GM23338 (cell line): ENCODE measurements around the gene RAPGEF4. TPM values are rescaled to one million over a fixed set of nuclear protein-coding genes. Genes with fewer than 3 reads are reported as not detected.

Experiments used
- ATAC-seq: fragments of 200-7000 bp; cut with Tn5 transposase; 3 replicates; pipeline ENCODE4 v1.9.1; 2020
- DNase-seq: peaks from one replicate; pipeline ENCODE4 v3.0.0-alpha.2; 2015; ENCODE audit warnings: low spot score
- H2AFZ ChIP-seq: fragments of 200-600 bp; sonication (generic); 2 replicates; pipeline ENCODE4 v1.8.0; 2016; ENCODE audit warnings: antibody characterized with exemption, mild to moderate bottlenecking, moderate library complexity
- H3F3A ChIP-seq: fragments of 200-600 bp; sonication (generic); replicated peaks from 2 replicates; pipeline ENCODE4 v1.8.0; 2017; ENCODE audit warnings: antibody characterized with exemption, mixed run types, low read depth
- H3K27ac ChIP-seq: fragments of 200-600 bp; sonication (generic); 2 replicates; pipeline ENCODE4 v1.6.1; 2016; ENCODE audit warnings: low read depth
- H3K27me3 ChIP-seq: fragments of 200-600 bp; sonication (generic); 2 replicates; pipeline ENCODE4 v1.8.0; 2016; ENCODE audit warnings: mild to moderate bottlenecking, mixed run types, moderate library complexity; ENCODE audit not compliant: insufficient read depth
- H3K36me3 ChIP-seq: fragments of 200-600 bp; sonication (generic); 2 replicates; pipeline ENCODE4 v1.8.0; 2016; ENCODE audit warnings: mild to moderate bottlenecking; ENCODE audit not compliant: insufficient read depth
- H3K4me1 ChIP-seq: fragments of 200-600 bp; sonication (generic); 2 replicates; pipeline ENCODE4 v1.8.0; 2016; ENCODE audit warnings: mild to moderate bottlenecking, moderate library complexity; ENCODE audit not compliant: insufficient read depth
- H3K4me2 ChIP-seq: fragments of 200-600 bp; sonication (generic); 2 replicates; pipeline ENCODE4 v1.7.1; 2017; ENCODE audit warnings: mixed run types
- H3K4me3 ChIP-seq: fragments of 200-600 bp; sonication (generic); 2 replicates; pipeline ENCODE4 v1.6.1; 2016; ENCODE audit warnings: mixed run types
- H3K79me2 ChIP-seq: fragments of 200-600 bp; sonication (generic); replicated peaks from 2 replicates; pipeline ENCODE4 v1.8.0; 2017; ENCODE audit warnings: mild to moderate bottlenecking; ENCODE audit not compliant: insufficient read depth
- H3K9me2 ChIP-seq: fragments of 200-600 bp; sonication (generic); 2 replicates; pipeline ENCODE4 v1.8.0; 2017; ENCODE audit not compliant: insufficient read depth
- H4K20me1 ChIP-seq: fragments of 200-600 bp; sonication (generic); replicated peaks from 2 replicates; pipeline ENCODE4 v1.8.0; 2017; ENCODE audit warnings: mild to moderate bottlenecking; ENCODE audit not compliant: insufficient read depth
- H3K27ac Mint-ChIP-seq: 2 replicates; pipeline ENCODE4 v1.8.0; 2020; ENCODE audit warnings: inconsistent platforms, mild to moderate bottlenecking, moderate library complexity, mixed read lengths
- H3K27me3 Mint-ChIP-seq: 3 replicates; pipeline ENCODE4 v1.8.0; 2022; ENCODE audit warnings: low read depth, mild to moderate bottlenecking, moderate library complexity, mixed read lengths, inconsistent platforms; ENCODE audit not compliant: insufficient read depth, poor library complexity
- H3K36me3 Mint-ChIP-seq: 3 replicates; pipeline ENCODE4 v1.8.0; 2021; ENCODE audit warnings: low read depth, mild to moderate bottlenecking, inconsistent platforms, moderate library complexity, mixed read lengths
- H3K4me1 Mint-ChIP-seq: 3 replicates; pipeline ENCODE4 v1.8.0; 2020; ENCODE audit warnings: mild to moderate bottlenecking, inconsistent platforms, mixed read lengths
- H3K4me3 Mint-ChIP-seq: 3 replicates; pipeline ENCODE4 v1.8.0; 2021; ENCODE audit warnings: moderate library complexity, mild to moderate bottlenecking, inconsistent platforms, mixed read lengths
- H3K9me3 Mint-ChIP-seq: 3 replicates; pipeline ENCODE4 v1.8.0; 2020; ENCODE audit warnings: moderate library complexity, mild to moderate bottlenecking, inconsistent platforms, mixed read lengths
- CREB1 ChIP-seq: fragments of 250-450 bp; sonication (Bioruptor Pico); IDR thresholded peaks from 2 replicates; pipeline ENCODE4 v1.5.0; 2020; ENCODE audit warnings: low read depth, mild to moderate bottlenecking, moderate library complexity
- EZH2 ChIP-seq: fragments of 200-600 bp; sonication (generic); IDR thresholded peaks from one replicate; pipeline ENCODE4 v1.8.0; 2017; ENCODE audit warnings: antibody characterized with exemption, mild to moderate bottlenecking, low read depth; ENCODE audit not compliant: unreplicated experiment
- EZH2phosphoT487 ChIP-seq: fragments of 200-600 bp; sonication (generic); IDR thresholded peaks from one replicate; pipeline ENCODE4 v1.8.1; 2018; ENCODE audit warnings: antibody characterized with exemption; ENCODE audit not compliant: unreplicated experiment
- JUNB ChIP-seq: IDR thresholded peaks from one replicate; pipeline ENCODE4 v1.6.1; 2016; ENCODE audit warnings: antibody characterized with exemption; ENCODE audit not compliant: unreplicated experiment
- NANOG ChIP-seq: IDR thresholded peaks from 2 replicates; pipeline ENCODE4 v1.6.1; 2016; ENCODE audit warnings: antibody characterized with exemption, borderline replicate concordance
- POLR2AphosphoS5 ChIP-seq: IDR thresholded peaks from 2 replicates; pipeline ENCODE4 v1.6.1; 2016; ENCODE audit warnings: antibody characterized with exemption, low read depth
- STAT1 ChIP-seq: IDR thresholded peaks from one replicate; pipeline ENCODE4 v1.6.1; 2016; ENCODE audit warnings: antibody characterized with exemption; ENCODE audit not compliant: unreplicated experiment
- ZNF114 ChIP-seq: fragments of 250-450 bp; sonication (Bioruptor Pico); IDR thresholded peaks from 2 replicates; pipeline ENCODE4 v1.5.0; 2020; ENCODE audit warnings: mild to moderate bottlenecking, moderate library complexity
- ZNF331 ChIP-seq: fragments of 250-450 bp; sonication (Bioruptor Pico); IDR thresholded peaks from 2 replicates; pipeline ENCODE4 v1.5.0; 2020; ENCODE audit warnings: low read depth, mild to moderate bottlenecking, moderate library complexity
- polyA plus RNA-seq: library from polyadenylated mRNA; unstranded; fragments of >200 nt; fragmentation: Nextera tagmentation; extraction: Ambion mirVana; gene quantifications from 2 replicates; pipeline ENCODE4 v1.2.1, GENCODE V29; 2016
- total RNA-seq: library from RNA; depleted of rRNA; stranded (reverse); fragments of >200 nt; shearing (Covaris generic); gene quantifications from 2 replicates; pipeline ENCODE4 v1.2.3, GENCODE V29; 2014
- TF ChIP-seq, protein P1 (sequence below): IDR thresholded peaks from one replicate; pipeline ENCODE4 v1.6.1; 2018; ENCODE audit warnings: antibody characterized with exemption; ENCODE audit not compliant: unreplicated experiment
- TF ChIP-seq, protein P2 (sequence below), 2 experiments: fragments of 200-600 bp in 1 of 2; sonication (generic) in 1 of 2; conservative IDR thresholded peaks; 2 replicates each; pipeline versions ENCODE4 v1.5.1 to v1.6.1; 2016 to 2017; ENCODE audit warnings: antibody characterized with exemption in 2 of 2, low read depth in 2 of 2, mild to moderate bottlenecking in 2 of 2, moderate library complexity in 1 of 2

RAPGEF4 gene
- total and polyA plus RNA-seq, 2 experiments from 2014 or later: 1.7 to 4.7 TPM

DNA sequence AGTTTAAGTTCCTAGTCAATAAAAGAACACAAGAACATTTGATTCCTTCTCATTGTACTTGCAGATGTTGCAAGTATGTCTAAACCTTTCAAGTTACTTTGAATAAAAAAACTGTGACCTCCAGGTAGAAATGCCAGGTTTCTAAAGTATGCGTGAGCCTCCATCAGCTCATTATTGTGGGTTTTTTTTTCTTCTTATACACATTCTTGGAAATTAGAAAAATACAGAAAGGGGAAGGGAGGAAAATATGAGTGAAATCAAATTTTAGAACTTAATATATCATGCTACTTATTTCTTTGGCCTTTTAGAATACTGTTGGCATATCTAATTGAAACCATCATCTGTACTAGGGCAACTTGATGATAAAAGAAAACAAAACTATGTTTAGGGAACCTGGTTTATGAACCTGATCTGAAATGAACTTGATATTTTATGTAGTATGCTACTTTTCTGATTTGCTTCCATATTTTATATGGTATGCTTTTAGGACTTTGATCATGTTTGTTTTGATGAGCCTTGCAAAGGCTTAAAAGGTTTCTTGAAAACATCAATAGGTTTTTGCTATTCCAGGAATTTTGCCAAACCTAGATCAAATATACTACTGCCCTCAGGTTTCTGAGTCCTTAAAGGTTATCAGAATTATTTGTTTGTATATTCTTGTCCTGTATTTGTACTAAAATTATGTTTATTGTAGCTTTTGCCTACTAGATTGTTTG lies 209.3 kb downstream of the RAPGEF4 start (continued):
- TF ChIP-seq, protein P1, sequence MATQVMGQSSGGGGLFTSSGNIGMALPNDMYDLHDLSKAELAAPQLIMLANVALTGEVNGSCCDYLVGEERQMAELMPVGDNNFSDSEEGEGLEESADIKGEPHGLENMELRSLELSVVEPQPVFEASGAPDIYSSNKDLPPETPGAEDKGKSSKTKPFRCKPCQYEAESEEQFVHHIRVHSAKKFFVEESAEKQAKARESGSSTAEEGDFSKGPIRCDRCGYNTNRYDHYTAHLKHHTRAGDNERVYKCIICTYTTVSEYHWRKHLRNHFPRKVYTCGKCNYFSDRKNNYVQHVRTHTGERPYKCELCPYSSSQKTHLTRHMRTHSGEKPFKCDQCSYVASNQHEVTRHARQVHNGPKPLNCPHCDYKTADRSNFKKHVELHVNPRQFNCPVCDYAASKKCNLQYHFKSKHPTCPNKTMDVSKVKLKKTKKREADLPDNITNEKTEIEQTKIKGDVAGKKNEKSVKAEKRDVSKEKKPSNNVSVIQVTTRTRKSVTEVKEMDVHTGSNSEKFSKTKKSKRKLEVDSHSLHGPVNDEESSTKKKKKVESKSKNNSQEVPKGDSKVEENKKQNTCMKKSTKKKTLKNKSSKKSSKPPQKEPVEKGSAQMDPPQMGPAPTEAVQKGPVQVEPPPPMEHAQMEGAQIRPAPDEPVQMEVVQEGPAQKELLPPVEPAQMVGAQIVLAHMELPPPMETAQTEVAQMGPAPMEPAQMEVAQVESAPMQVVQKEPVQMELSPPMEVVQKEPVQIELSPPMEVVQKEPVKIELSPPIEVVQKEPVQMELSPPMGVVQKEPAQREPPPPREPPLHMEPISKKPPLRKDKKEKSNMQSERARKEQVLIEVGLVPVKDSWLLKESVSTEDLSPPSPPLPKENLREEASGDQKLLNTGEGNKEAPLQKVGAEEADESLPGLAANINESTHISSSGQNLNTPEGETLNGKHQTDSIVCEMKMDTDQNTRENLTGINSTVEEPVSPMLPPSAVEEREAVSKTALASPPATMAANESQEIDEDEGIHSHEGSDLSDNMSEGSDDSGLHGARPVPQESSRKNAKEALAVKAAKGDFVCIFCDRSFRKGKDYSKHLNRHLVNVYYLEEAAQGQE: no peak
- TF ChIP-seq STAT1 (no peak), ZNF114 (CRISPR knock-in tag) (no peak), EZH2phosphoT487 (no peak)

DNA sequence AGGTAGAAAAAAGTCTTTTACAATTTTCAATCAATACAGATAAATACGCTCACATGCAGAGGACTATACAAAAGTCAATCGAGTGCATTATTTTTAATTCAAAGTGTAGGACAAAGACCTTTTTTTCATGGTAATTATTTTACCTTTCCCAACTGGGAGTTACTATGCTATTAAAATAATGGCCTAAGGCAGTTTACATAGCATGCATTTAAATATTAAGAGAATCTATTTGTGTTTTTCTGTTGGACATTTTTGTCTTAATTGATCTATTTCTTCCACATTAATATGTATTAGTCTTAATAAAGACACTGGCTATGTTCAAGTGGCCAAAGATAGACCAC lies 209.8 kb downstream of the RAPGEF4 start:
- peaks cover 24% of the 10 kb centered on the region for H3K4me1 Mint-ChIP-seq
- no peak overlapping the region for H3K27ac Mint-ChIP-seq
- Histone ChIP-seq H2AFZ (no peak overlapping the region), H3K4me1 (peaks cover 27% of the 10 kb centered on the region), H4K20me1 (no peaks in the 10 kb centered on the region), H3K36me3 (no peaks in the 10 kb centered on the region), H3K9me2 (no peaks in the 10 kb centered on the region), H3K4me3 (no peak overlapping the region), H3K4me2 (peak overlapping the region; percentile 31; the same call in 1 of the 2 replicates), H3K27me3 (no peaks in the 10 kb centered on the region), H3K27ac (no peak overlapping the region), H3K79me2 (no peaks in the 10 kb centered on the region), H3F3A (no peaks in the 10 kb centered on the region)
- H3K4me3 Mint-ChIP-seq: no peak overlapping the region
- ATAC-seq: no peak
- DNase-seq: no peak
- H3K27me3 Mint-ChIP-seq: no peaks in the 10 kb centered on the region
- H3K36me3 Mint-ChIP-seq: no peaks in the 10 kb centered on the region
- H3K9me3 Mint-ChIP-seq: no peaks in the 10 kb centered on the region
- TF ChIP-seq CREB1 (CRISPR knock-in tag) (no peak), EZH2phosphoT487 (no peak), NANOG (no peak), EZH2 (no peak), ZNF114 (CRISPR knock-in tag) (no peak), STAT1 (no peak), ZNF331 (CRISPR knock-in tag) (no peak), JUNB (no peak), POLR2AphosphoS5 (no peak)
- TF ChIP-seq, protein P2, sequence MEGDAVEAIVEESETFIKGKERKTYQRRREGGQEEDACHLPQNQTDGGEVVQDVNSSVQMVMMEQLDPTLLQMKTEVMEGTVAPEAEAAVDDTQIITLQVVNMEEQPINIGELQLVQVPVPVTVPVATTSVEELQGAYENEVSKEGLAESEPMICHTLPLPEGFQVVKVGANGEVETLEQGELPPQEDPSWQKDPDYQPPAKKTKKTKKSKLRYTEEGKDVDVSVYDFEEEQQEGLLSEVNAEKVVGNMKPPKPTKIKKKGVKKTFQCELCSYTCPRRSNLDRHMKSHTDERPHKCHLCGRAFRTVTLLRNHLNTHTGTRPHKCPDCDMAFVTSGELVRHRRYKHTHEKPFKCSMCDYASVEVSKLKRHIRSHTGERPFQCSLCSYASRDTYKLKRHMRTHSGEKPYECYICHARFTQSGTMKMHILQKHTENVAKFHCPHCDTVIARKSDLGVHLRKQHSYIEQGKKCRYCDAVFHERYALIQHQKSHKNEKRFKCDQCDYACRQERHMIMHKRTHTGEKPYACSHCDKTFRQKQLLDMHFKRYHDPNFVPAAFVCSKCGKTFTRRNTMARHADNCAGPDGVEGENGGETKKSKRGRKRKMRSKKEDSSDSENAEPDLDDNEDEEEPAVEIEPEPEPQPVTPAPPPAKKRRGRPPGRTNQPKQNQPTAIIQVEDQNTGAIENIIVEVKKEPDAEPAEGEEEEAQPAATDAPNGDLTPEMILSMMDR (conservative IDR thresholded peaks at IDR 0.05; ENCODE audit: low read depth in 2 of 2): no peak
- TF ChIP-seq, protein P1: no peak
